Stimulated activated memory B cell treated with anti-CD40 and anti-IgM and Interleukin-4, amounts not matched to agents 10 μg/mL and 1 μg/mL and 100 μg/mL, for 72 hours (primary cell): ENCODE results near the gene TMEM120B.
"Not testable (repeated sequence)": the region's sequence is repeated elsewhere in the genome, so short reads cannot be mapped to it uniquely, and the experiment has no call there.

Source experiments
- ATAC-seq: fragments of 150-1000 bp; cut with Tn5 transposase; 2 replicates; pipeline ENCODE4 v1.10.0; 2021
- H3K27ac Mint-ChIP-seq: one replicate; pipeline ENCODE4 v1.8.0; 2022; ENCODE audit warnings: mild to moderate bottlenecking, mixed read lengths
- H3K27me3 Mint-ChIP-seq: one replicate; pipeline ENCODE4 v1.8.0; 2022; ENCODE audit warnings: mixed read lengths
- H3K36me3 Mint-ChIP-seq: one replicate; pipeline ENCODE4 v1.8.0; 2022; ENCODE audit warnings: mixed read lengths
- H3K4me1 Mint-ChIP-seq: one replicate; pipeline ENCODE4 v1.8.0; 2022; ENCODE audit warnings: mixed read lengths
- H3K4me3 Mint-ChIP-seq: one replicate; pipeline ENCODE4 v1.8.0; 2022; ENCODE audit warnings: mild to moderate bottlenecking, moderate library complexity, mixed read lengths
- H3K9me3 Mint-ChIP-seq: one replicate; pipeline ENCODE4 v1.8.0; 2022; ENCODE audit warnings: mixed read lengths

Gene TMEM120B

DNA sequence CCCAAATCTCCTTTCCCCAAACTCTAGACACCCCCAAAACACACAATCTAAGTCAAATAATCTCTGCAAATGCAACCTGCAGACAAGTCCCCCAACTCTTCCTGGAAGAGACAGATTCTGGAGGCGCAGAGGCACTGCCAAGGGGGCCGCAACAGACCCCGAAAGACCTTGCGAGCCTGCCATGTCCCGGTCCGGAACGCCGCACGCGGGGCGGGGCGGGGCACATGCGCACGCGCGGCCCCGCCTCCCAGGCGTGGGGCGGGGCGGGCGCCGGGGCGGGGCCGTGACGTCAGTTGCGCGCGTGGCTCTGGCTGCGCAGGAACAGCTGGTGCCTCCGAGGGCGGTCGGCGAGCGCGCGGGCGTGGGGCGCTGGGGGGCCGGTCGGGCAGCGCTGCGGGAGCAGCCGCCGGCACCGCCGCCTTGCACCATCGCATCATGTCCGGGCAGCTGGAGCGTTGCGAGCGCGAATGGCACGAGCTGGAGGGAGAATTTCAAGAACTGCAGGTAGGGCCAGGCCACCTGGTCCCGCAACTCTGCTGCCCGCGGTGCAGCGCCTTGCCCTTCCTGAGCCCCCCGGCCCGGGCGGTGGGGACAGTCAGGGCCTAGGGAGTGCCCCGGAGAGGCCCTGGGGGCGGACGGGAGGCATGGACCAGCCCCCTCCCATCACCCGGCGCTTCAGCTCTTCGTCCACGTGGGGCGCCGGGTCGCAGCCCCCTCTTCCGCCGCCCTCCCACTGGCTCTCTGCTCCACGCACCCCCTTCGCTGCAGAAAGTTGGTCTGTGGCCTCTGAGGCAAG lies at the start of gene TMEM120B:
TMEM120B (plus strand) TSS at position 292 of the 796 bp plus-strand sequence; CDS start at position 436, 144 bp downstream.
- no peaks in the 10 kb centered on the region for H3K9me3 Mint-ChIP-seq
- peaks cover 38% of the 10 kb centered on the region for H3K4me1 Mint-ChIP-seq
- H3K4me3 Mint-ChIP-seq = peak within 1 kb of the TSS; percentile 99
- H3K27me3 Mint-ChIP-seq = no peaks in the 10 kb centered on the region
- H3K27ac Mint-ChIP-seq = peak within 1 kb of the TSS; percentile 93
- peaks cover 14% of the 10 kb centered on the region for H3K36me3 Mint-ChIP-seq
- ATAC-seq = peak; percentile 95

DNA sequence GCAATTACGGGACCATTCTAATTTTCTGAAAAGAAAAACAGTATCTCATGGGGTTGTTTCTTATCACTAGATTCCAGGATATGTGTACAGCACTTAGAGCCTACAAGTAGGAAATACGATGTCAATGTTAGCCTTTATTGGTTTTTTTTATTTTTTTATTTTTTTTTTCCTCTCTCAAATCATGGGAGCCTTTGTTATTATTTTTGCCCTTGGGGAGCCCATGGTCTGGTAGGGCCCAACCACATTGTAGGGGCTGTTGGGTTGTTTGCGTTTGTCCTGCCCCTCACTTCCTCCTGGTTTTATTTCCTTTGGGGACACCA lies 49.0 kb upstream of the TMEM120B start:
- H3K9me3 Mint-ChIP-seq = no peaks in the 10 kb centered on the region
- H3K4me1 Mint-ChIP-seq = peaks cover 47% of the 10 kb centered on the region

DNA sequence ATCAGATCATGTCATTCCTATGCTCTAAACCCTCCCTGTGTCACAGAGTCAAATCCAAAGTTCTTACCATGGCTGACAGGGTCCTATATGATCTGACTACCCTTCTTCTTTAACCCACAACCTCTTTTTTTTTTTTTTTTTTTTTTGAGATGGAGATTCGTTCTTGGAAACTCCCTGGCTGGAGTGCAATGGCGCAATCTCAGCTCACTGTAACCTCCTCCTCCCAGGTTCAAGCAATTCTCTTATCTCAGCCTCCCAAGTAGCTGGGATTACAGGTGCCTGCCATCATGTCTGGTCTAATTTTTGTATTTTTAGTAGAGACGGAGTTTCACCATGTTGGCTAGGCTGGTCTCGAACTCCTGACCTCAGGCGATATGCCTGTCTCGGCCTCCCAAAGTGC lies 45.7 kb upstream of the TMEM120B start:
- H3K9me3 Mint-ChIP-seq, H3K27me3 Mint-ChIP-seq, ATAC-seq: not testable (repeated sequence)
- H3K27ac Mint-ChIP-seq = peak overlapping the region; percentile 51
- peaks cover 33% of the 10 kb centered on the region for H3K36me3 Mint-ChIP-seq
- H3K4me3 Mint-ChIP-seq = peak overlapping the region; percentile 7
- peaks cover 47% of the 10 kb centered on the region for H3K4me1 Mint-ChIP-seq

More for the DNA sequence above, 49.0 kb upstream of the TMEM120B start:
- Mint-ChIP-seq H3K27ac (peak overlapping the region; percentile 97), H3K27me3 (no peaks in the 10 kb centered on the region), H3K4me3 (peak overlapping the region; percentile 91), H3K36me3 (peaks cover 26% of the 10 kb centered on the region)
- ATAC-seq = no peak

DNA sequence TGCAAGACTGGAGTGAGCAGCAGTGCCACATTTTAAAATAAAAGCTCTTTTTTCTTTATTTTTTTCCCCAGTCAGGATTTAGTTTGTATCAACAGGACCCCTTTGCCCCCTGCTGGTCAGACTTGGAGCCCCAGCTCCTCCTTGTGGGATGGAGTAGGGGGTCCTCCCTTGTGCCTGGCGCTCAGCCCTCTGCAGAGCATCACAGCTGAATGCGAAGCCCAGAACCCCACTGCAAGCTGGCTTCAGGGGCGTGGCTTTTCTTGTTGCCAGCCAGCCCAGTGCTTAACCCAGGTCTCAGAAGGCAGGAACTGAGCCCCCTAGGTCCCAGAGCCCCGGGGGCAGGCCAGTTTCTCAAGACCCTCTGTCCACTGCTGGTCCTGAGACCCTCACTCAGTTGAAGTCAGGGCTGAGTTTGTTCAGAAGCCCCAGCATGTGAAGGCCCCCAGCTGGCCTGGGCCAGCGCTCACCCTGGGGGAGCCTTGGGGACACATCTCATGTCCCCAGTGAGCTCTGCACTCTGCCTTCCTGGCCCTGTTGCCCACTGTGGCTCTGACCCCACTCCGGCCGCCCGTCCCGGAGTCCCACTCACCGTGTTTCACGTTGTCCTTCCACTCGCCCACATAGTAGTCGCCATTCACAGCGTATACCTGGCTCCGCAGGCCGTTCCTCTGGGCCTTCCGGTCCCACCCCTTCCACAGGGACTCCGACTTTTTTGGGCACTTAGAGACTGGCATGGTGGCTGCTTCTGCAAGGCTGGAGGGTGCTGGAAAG lies 43.6 kb upstream of the TMEM120B start:
- ATAC-seq = no peak
- no peak overlapping the region for H3K27ac Mint-ChIP-seq
- H3K9me3 Mint-ChIP-seq = no peaks in the 10 kb centered on the region
- no peaks in the 10 kb centered on the region for H3K27me3 Mint-ChIP-seq
- H3K4me3 Mint-ChIP-seq = no peak overlapping the region
- H3K4me1 Mint-ChIP-seq = peaks cover 60% of the 10 kb centered on the region
- H3K36me3 Mint-ChIP-seq = peaks cover 30% of the 10 kb centered on the region

DNA sequence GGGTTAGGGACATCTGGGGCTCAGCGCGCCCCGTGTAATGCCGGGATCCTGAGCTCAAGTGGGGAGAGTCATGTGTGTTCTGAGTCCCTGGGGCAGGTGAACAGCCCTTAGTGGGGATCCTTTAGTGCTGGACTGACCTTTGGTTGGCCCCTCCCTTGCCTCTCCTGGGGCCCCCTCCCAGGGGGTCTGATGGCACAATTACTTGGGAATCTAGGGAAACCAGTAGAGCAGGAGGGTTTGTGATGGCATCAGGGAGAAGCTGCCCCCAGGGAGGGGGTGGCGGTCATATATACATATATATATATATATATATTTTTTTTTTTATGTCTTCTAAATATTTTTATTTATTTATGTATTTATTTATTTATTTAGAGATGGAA lies 43.0 kb upstream of the TMEM120B start, which contains the start of gene MORN3:
MORN3 (minus strand) TSS at position 134 of the 380 bp plus-strand sequence. CDS start 171 bp downstream, outside the sequence.
- H3K27ac Mint-ChIP-seq = no peak within 1 kb of the TSS
- peaks cover 24% of the 10 kb centered on the region for H3K36me3 Mint-ChIP-seq
- H3K9me3 Mint-ChIP-seq = no peaks in the 10 kb centered on the region
- H3K4me1 Mint-ChIP-seq = peaks cover 54% of the 10 kb centered on the region
- no peak within 1 kb of the TSS for H3K4me3 Mint-ChIP-seq
- H3K27me3 Mint-ChIP-seq = no peaks in the 10 kb centered on the region
- ATAC-seq = no peak

DNA sequence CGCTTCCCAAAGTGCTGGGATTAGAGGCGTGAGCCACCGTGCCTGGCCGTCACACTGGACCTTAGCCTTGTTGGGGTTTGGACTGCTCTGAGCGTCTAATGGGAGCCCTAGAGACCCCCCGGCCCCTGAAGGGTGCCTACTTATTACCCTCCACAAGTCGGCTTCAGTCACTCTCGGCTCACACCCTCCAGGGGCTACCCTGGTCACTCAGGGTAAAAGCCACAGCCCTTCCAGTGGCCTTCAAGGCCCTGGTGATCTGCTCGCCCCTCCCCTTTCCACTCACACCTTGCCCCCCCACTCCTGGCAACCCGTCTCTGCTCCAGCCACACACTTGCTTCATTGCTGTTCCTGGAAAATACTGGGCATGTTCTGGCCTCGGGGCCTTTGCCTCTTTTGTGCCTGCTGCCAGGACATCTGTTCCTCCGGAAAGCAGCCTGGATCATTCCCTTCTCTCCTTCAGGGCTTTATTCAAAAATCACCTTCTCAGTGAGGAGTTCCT lies 39.5 kb upstream of the TMEM120B start:
- Mint-ChIP-seq H3K9me3 (no peaks in the 10 kb centered on the region), H3K27ac (peak overlapping the region; percentile 90), H3K4me1 (peaks cover 30% of the 10 kb centered on the region), H3K4me3 (peak overlapping the region; percentile 86), H3K36me3 (peaks cover 7% of the 10 kb centered on the region), H3K27me3 (no peaks in the 10 kb centered on the region)
- no peak for ATAC-seq

DNA sequence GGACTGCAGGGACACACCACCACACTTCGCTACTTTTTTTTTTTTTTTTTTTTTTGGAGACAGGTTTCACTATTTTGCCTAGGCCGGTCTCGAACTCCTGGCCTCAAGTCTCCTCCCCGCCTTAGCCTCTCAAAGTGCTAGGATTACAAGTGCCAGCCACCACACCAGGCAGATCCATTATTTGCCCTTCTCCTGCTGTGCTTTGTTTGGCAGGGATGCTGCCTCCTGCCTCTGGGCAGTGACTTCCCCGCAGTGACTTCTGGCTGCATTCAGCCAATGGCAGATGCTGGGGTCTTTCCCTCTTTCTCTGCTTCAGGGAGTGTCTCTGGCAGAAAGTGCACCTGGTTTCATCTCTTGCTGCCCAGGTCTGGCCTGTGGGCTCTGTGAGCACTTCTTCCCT lies 36.4 kb upstream of the TMEM120B start:
- no peak overlapping the region for H3K4me3 Mint-ChIP-seq
- no peak for ATAC-seq

DNA sequence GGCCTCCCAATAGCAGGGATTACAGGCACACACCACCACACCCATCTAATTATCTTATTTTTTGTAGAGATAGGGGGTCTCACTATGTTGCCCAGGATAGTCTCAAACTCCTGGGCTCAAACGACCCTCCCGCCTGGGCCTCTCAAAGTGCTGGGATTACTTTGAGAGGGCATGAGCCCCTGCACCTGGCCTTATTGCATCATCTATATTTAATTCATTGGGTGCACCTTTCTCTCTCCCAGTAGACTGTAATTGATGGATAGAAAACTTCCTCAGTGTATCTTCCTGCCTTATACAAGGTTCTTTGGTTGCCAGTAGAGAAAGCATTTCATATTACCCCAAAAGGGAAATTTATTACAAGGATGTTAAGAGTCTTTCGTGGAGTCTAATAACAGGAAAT lies 34.2 kb upstream of the TMEM120B start:
- Mint-ChIP-seq H3K27ac (peak overlapping the region; percentile 32), H3K27me3 (no peaks in the 10 kb centered on the region), H3K4me3 (no peak overlapping the region), H3K36me3 (no peaks in the 10 kb centered on the region), H3K4me1 (peaks cover 6% of the 10 kb centered on the region), H3K9me3 (no peaks in the 10 kb centered on the region)
- ATAC-seq = no peak

More for the DNA sequence above, 36.4 kb upstream of the TMEM120B start:
- no peaks in the 10 kb centered on the region for H3K9me3 Mint-ChIP-seq
- no peaks in the 10 kb centered on the region for H3K36me3 Mint-ChIP-seq
- peaks cover 24% of the 10 kb centered on the region for H3K4me1 Mint-ChIP-seq
- H3K27me3 Mint-ChIP-seq = no peaks in the 10 kb centered on the region
- H3K27ac Mint-ChIP-seq = peak overlapping the region; percentile 46

DNA sequence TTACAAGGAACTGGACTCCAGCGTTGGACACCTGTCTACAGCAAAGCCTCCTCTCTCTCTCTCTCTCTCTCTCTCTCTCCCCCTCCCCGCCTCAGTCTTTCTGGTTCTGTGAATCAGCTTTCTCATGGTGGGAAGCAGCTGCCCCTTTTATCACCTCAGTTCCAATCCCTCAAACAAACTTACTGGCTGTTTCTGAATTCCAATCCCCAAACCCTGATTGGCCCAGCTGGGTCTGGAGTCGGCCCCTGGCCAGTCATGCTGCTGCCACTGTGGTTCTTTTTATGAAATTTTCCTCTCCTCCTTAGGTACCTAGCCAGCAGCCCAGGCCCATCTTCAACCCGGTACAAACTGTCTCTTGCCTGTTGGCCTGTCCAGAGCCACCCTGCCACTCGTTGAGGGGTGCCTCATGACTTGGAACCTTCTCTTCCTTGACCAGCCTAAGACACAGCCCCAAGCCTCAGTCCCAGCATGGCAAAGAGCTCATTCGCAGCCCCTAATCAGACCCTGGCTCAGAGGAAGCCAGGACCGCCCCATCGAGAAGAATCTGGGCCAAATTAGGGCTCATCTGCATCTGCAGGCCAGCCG lies 33.7 kb upstream of the TMEM120B start:
- peak overlapping the region; percentile 4 for H3K27ac Mint-ChIP-seq
- no peak for ATAC-seq
- no peaks in the 10 kb centered on the region for H3K27me3 Mint-ChIP-seq
- no peak overlapping the region for H3K4me3 Mint-ChIP-seq
- peaks cover under 1% of the 10 kb centered on the region for H3K4me1 Mint-ChIP-seq
- H3K36me3 Mint-ChIP-seq = no peaks in the 10 kb centered on the region
- H3K9me3 Mint-ChIP-seq = no peaks in the 10 kb centered on the region

DNA sequence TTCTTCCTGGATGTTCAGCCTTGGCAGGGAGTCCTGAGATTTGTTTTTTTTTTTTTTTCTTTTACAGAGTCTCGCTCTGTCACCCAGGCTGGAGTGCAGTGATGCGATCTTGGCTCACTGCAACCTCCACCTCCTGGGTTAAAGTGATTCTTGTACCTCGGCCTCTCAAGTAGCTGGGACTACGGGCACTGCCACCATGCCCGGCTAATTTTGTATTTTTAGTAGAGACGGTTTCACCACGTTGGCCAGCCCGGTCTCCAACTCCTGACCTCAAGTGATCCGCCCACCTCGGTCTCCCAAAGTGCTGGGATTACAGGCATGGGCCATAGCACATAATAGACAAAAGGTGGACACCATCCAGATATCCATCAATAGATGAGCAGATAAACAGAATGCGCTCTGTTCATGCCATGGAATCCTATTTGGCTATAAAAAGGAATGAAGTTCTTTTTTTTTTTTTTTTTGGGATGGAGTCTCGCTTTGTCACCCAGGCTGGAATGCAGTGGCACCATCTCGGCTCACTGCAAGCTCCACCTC lies 32.8 kb upstream of the TMEM120B start:
- not testable (repeated sequence) for H3K27me3 Mint-ChIP-seq, H3K27ac Mint-ChIP-seq, H3K36me3 Mint-ChIP-seq

DNA sequence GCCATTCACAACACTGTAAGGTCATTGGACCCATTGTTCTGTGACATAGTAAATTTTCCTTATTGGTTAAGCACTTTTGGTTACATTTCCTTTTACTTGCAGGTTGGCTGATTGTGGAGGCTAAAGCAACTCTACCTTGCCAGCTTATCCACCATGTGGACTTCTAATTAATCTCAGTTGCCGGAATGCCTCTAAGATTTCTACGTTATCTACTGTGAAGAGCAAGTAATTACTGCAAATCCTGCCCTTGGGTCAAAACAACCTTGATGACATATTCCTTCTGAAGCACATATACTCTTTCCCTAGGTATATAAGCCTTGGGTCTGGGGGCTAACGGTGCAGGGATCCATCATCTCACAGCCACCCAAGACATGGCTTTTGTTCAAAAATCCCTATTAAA lies 23.6 kb upstream of the TMEM120B start:
- Mint-ChIP-seq H3K36me3 (no peaks in the 10 kb centered on the region), H3K9me3 (no peaks in the 10 kb centered on the region), H3K4me1 (peaks cover 15% of the 10 kb centered on the region), H3K27ac (no peak overlapping the region), H3K4me3 (no peak overlapping the region), H3K27me3 (no peaks in the 10 kb centered on the region)
- no peak for ATAC-seq

More for the DNA sequence above, 32.8 kb upstream of the TMEM120B start:
- not testable (repeated sequence) for ATAC-seq, H3K4me1 Mint-ChIP-seq, H3K9me3 Mint-ChIP-seq, H3K4me3 Mint-ChIP-seq

DNA sequence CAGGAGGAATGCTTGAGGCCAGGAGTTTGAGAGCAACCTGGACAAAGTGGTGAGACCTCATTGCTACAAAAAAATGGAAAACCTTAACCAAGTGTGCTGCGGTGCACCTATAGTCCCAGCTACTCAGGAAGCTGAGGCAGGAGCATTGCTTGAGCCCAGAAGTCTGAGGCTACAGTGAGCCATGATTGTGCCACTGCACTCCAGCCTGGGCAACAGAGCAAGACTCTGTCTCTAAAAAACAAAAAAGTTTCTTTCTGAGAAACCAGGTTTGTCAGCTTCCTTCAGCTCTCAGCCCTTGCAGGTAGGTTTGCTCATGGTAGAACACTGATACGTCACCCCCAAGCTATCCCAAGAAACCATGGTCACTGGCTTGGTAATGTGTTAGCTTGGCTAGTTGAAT lies 23.1 kb upstream of the TMEM120B start:
- Mint-ChIP-seq H3K27ac (no peak overlapping the region), H3K27me3 (no peaks in the 10 kb centered on the region), H3K36me3 (no peaks in the 10 kb centered on the region), H3K9me3 (no peaks in the 10 kb centered on the region), H3K4me1 (peaks cover 15% of the 10 kb centered on the region), H3K4me3 (no peak overlapping the region)
- no peak for ATAC-seq

DNA sequence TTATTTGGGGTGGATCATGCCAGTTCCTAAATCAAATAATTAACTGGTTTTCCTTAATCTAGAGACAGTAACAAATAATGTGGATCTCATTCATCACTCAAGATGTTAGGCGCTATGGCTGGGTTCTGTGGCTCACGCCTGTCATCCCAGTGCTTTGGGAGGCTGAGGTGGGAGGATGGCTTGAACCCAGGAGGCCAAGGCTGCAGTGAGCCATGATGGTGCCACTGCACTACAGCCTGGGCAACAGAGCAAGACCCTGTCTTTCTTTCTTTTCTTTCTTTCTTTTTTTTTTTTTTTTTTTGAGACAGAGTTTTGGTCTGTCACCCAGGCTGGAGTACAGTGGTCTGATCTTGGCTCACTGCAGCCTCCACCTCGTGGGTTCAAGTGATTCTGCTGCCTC lies 19.8 kb upstream of the TMEM120B start:
- not testable (repeated sequence) for ATAC-seq, H3K27me3 Mint-ChIP-seq, H3K4me3 Mint-ChIP-seq, H3K36me3 Mint-ChIP-seq, H3K4me1 Mint-ChIP-seq, H3K9me3 Mint-ChIP-seq, H3K27ac Mint-ChIP-seq

DNA sequence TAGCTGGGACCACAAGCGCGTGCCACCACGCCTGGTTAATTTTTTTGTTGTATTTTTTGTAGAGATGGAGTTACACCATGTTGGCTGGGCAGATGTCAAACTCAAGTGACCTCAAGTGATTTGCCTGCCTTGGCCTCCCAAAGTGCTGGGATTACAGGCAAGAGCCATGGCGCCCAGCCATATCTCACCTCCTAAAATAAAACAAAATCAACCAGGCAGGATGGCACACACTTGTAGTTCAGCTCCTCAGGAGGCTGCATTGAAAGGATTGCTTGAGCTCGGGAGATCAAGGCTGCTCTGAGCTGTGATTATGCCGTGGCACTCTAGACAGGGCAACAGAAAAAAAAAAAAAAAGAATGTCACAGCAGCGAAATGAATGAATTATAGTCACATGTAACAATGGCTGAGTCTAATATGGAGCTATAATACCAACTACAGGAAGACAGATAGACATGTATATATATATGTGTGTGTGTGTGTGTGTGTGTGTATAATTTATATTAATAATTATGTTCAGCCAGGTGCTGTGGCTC lies 19.3 kb upstream of the TMEM120B start:
- ATAC-seq = no peak
- no peak overlapping the region for H3K4me3 Mint-ChIP-seq
- H3K27ac Mint-ChIP-seq = no peak overlapping the region

More for the DNA sequence above, 19.3 kb upstream of the TMEM120B start:
- Mint-ChIP-seq H3K27me3 (no peaks in the 10 kb centered on the region), H3K4me1 (no peaks in the 10 kb centered on the region), H3K9me3 (no peaks in the 10 kb centered on the region), H3K36me3 (no peaks in the 10 kb centered on the region)
